Measurements from ENCODE around the gene ARSA.
"Not testable (repeated sequence)": the region's sequence is repeated elsewhere in the genome, so short reads cannot be mapped to it uniquely, and the experiment has no call there.

Gene ARSA

GRCh38 chr22:50654664-50655063 lies 26.7 kb upstream of the ARSA start:
- DNase-seq (ENCODE audit: low spot score), result not testable (repeated sequence)

GRCh38 chr22:50653256-50653655 lies 25.3 kb upstream of the ARSA start:
- no peak for DNase-seq (ENCODE audit: low spot score)

- not testable (repeated sequence) for DNase-seq (ENCODE audit: low spot score)
Observed at GRCh38 chr22:50643821-50644101, 15.8 kb upstream of the ARSA start.

- DNase-seq (ENCODE audit: low spot score), result not testable (repeated sequence)
Observed at GRCh38 chr22:50643021-50643820, 15.3 kb upstream of the ARSA start.

GRCh38 chr22:50641696-50642607 lies 14.0 kb upstream of the ARSA start:
- peak; percentile 74 for DNase-seq (ENCODE audit: low spot score)

GRCh38 chr22:50640857-50641647 lies 13.1 kb upstream of the ARSA start:
- no peak for DNase-seq (ENCODE audit: low spot score)

GRCh38 chr22:50640296-50640695 lies 12.3 kb upstream of the ARSA start:
- DNase-seq (ENCODE audit: low spot score), result not testable (repeated sequence)

GRCh38 chr22:50635591-50635990 lies 7.6 kb upstream of the ARSA start:
- DNase-seq (ENCODE audit: low spot score), result no peak

GRCh38 chr22:50633771-50634170 lies 5.8 kb upstream of the ARSA start:
- DNase-seq (ENCODE audit: low spot score), result no peak

GRCh38 chr22:50633086-50633485 lies 5.1 kb upstream of the ARSA start:
- no peak for DNase-seq (ENCODE audit: low spot score)

GRCh38 chr22:50630376-50630775 lies 2.4 kb upstream of the ARSA start:
- DNase-seq (ENCODE audit: low spot score), result no peak

- DNase-seq (ENCODE audit: low spot score), result no peak
Observed at GRCh38 chr22:50628543-50629134, 687 bp upstream of the ARSA start.

- DNase-seq (ENCODE audit: low spot score), result no peak
Observed at GRCh38 chr22:50626850-50627641, 906 bp downstream of the ARSA start.

GRCh38 chr22:50626314-50626849 lies 1.6 kb downstream of the ARSA start:
- DNase-seq (ENCODE audit: low spot score), result no peak

GRCh38 chr22:50625568-50626313 lies 2.2 kb downstream of the ARSA start:
- DNase-seq (ENCODE audit: low spot score), result no peak

- no peak for DNase-seq (ENCODE audit: low spot score)
Observed at GRCh38 chr22:50625131-50625567, 2.8 kb downstream of the ARSA start.

GRCh38 chr22:50624347-50625130 lies 3.4 kb downstream of the ARSA start:
- DNase-seq (ENCODE audit: low spot score), result no peak

GRCh38 chr22:50622723-50623327 lies 5.1 kb downstream of the ARSA start:
- no peak for DNase-seq (ENCODE audit: low spot score)

All from pons (tissue), 1 donor.